ENCODE measurements around the gene PYHIN1.

Gene PYHIN1

DNA sequence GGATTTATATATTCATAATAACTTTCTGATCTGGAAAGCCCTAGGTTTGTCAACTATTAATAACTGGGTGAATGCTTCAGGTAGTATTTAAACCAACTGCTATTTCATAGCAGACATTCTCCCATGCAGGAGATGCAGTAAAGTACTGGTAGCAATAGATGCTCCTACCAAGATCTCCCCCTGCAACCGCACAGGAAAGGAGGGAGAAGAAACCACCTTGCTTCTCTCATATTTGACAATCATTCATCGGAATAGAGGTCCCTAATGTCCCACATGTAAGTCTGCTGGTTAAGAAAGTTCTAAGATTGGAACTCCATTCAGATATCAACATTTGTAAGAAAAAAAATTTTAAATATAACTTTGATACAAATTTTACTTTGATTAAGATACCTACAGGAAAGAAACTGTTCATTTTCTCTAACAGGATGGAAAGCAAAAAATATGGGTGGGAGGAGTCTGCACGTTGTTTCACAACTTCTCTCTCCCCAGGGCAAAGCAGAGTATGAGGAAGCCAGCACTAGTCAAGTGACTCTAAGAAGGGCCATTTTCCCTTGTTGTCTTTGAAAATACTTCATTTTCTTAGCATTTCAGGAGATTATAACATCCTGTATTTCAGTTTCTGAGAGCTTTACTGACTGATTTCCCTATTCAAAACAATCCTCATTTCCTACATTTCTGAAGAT, at the start of gene PYHIN1:
PYHIN1 (plus strand) TSS at position 498 of the 683 bp plus-strand sequence. CDS start 5,359 bp downstream, outside the sequence.
- no peak for TF ChIP-seq CTCF (IDR thresholded peaks at IDR 0.05; ENCODE audit: low read depth, low read length)
- peaks cover 77% of the 10 kb centered on the region for H3K27me3 ChIP-seq (ENCODE audit: insufficient read depth, low read depth, severe bottlenecking)
- H3K27ac ChIP-seq = no peak within 1 kb of the TSS
- no peaks in the 10 kb centered on the region for H3K9me3 ChIP-seq (ENCODE audit: severe bottlenecking)
- H3K4me3 ChIP-seq (ENCODE audit: low read depth, low read length) = no peak within 1 kb of the TSS
- DNase-seq = no peak
- no peaks in the 10 kb centered on the region for H3K36me3 ChIP-seq

GRCh38 chr1:158893654-158894053, 37.7 kb upstream of the PYHIN1 start:
- no peak for TF ChIP-seq CTCF (IDR thresholded peaks at IDR 0.05; ENCODE audit: low read depth, low read length)
- Histone ChIP-seq H3K9me3 (ENCODE audit: severe bottlenecking) (no peaks in the 10 kb centered on the region), H3K27ac (no peak overlapping the region), H3K36me3 (no peaks in the 10 kb centered on the region), H3K4me3 (ENCODE audit: low read depth, low read length) (no peak overlapping the region), H3K27me3 (ENCODE audit: insufficient read depth, low read depth, severe bottlenecking) (peaks cover 33% of the 10 kb centered on the region)
- no peak for DNase-seq

DNA sequence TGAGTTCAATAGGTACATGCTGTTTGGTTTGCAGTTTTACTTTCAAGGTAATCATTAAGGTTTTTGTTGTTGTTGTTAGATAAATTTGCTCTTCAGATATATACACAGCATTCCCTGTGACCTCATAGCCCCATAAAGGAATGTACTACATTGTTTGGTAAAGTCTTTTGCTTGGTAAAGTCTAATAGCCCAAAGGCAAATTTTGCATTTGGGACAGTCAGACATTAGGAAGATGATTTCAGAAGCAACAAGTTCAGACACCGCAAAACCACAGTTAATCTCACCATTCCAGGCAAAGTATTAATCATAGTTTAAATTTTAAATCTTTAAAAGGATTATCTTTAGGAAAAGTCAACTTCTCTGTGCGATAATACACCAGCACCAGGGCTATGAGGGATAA, 32.6 kb upstream of the PYHIN1 start:
- no peak overlapping the region for H3K27ac ChIP-seq
- DNase-seq = no peak
- H3K4me3 ChIP-seq (ENCODE audit: low read depth, low read length) = no peak overlapping the region
- no peaks in the 10 kb centered on the region for H3K9me3 ChIP-seq (ENCODE audit: severe bottlenecking)
- peaks cover 49% of the 10 kb centered on the region for H3K27me3 ChIP-seq (ENCODE audit: insufficient read depth, low read depth, severe bottlenecking)
- TF ChIP-seq CTCF (IDR thresholded peaks at IDR 0.05; ENCODE audit: low read depth, low read length) = no peak
- H3K36me3 ChIP-seq = no peaks in the 10 kb centered on the region

GRCh38 chr1:158901623-158902022, 29.7 kb upstream of the PYHIN1 start:
- H3K4me3 ChIP-seq (ENCODE audit: low read depth, low read length) = no peak overlapping the region
- no peak overlapping the region for H3K27ac ChIP-seq
- peaks cover 62% of the 10 kb centered on the region for H3K27me3 ChIP-seq (ENCODE audit: insufficient read depth, low read depth, severe bottlenecking)
- no peak for DNase-seq
- no peaks in the 10 kb centered on the region for H3K36me3 ChIP-seq
- no peaks in the 10 kb centered on the region for H3K9me3 ChIP-seq (ENCODE audit: severe bottlenecking)
- no peak for TF ChIP-seq CTCF (IDR thresholded peaks at IDR 0.05; ENCODE audit: low read depth, low read length)

DNA sequence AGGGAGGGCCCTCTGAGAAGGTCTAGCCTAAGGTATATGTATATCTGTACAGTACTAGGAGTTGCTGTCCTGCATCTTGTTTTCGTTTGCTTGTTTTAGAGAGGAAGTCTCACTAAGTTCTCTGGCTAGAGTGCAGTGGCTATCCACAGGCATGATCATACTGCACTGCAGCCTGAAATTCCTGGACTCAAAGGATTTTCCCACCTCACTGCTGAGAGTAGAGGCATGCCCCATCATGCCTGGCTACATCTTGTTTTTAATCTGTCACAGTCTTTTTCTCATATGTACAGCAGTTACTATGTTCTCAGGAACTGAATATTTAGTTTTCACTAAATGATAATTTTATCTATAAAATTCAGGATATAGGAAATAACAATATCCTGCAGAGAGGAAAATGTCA, 15.3 kb upstream of the PYHIN1 start:
- Histone ChIP-seq H3K9me3 (ENCODE audit: severe bottlenecking) (peaks cover 7% of the 10 kb centered on the region), H3K27me3 (ENCODE audit: insufficient read depth, low read depth, severe bottlenecking) (peaks cover 31% of the 10 kb centered on the region), H3K27ac (no peak overlapping the region), H3K4me3 (ENCODE audit: low read depth, low read length) (no peak overlapping the region), H3K36me3 (no peaks in the 10 kb centered on the region)
- TF ChIP-seq CTCF (IDR thresholded peaks at IDR 0.05; ENCODE audit: low read depth, low read length) = no peak
- no peak for DNase-seq

- no peak for TF ChIP-seq CTCF (IDR thresholded peaks at IDR 0.05; ENCODE audit: low read depth, low read length)
- Histone ChIP-seq H3K9me3 (ENCODE audit: severe bottlenecking) (peaks cover 7% of the 10 kb centered on the region), H3K27me3 (ENCODE audit: insufficient read depth, low read depth, severe bottlenecking) (peaks cover 68% of the 10 kb centered on the region)
Observed at GRCh38 chr1:158924677-158925076, 6.7 kb upstream of the PYHIN1 start.

More at GRCh38 chr1:158924677-158925076, 6.7 kb upstream of the PYHIN1 start:
- H3K36me3 ChIP-seq = no peaks in the 10 kb centered on the region
- H3K4me3 ChIP-seq (ENCODE audit: low read depth, low read length) = no peak overlapping the region
- DNase-seq = no peak
- no peak overlapping the region for H3K27ac ChIP-seq

Measured in WERI-Rb-1 (cell line).